Measurements from ENCODE around the gene CFAP251. TPM values are rescaled to one million over a fixed set of nuclear protein-coding genes. Genes with fewer than 3 reads are reported as not detected.

CFAP251 gene
- total RNA-seq, 4 donors from 2014 or later = 0.67 to 1.1 (median 0.95) TPM; not detected in 1

DNA sequence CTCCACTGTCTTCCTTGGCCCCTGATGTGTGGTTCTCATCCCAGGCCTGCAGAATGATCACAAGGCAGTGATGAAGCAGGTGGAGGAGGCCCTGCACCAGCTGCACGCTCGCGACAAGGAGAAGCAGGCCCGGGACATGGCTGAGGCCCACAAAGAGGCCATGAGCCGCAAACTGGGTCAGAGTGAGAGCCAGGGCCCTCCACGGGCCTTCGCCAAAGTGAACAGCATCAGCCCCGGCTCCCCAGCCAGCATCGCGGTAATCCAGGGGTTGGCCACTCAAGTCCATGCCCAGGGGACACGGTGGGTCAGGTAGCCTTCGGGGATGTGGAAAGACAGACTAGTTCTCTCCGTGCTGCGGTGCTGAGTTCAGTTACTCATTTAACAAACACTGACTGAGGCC, 18.8 kb upstream of the CFAP251 start:
- Histone ChIP-seq H3K36me3 (peaks cover 0 to 94% (median 0%) of the 10 kb centered on the region in 3 donors), H3K4me3 (no peak overlapping the region), H3K9me3 (no peaks in the 10 kb centered on the region), H3K4me1 (no peaks in the 10 kb centered on the region), H3K27ac (no peak overlapping the region), H3K27me3 (no peaks in the 10 kb centered on the region)
- no peak for DNase-seq
- TF ChIP-seq POLR2A (IDR thresholded peaks at IDR 0.05) = no peak
- TF ChIP-seq, protein P1, sequence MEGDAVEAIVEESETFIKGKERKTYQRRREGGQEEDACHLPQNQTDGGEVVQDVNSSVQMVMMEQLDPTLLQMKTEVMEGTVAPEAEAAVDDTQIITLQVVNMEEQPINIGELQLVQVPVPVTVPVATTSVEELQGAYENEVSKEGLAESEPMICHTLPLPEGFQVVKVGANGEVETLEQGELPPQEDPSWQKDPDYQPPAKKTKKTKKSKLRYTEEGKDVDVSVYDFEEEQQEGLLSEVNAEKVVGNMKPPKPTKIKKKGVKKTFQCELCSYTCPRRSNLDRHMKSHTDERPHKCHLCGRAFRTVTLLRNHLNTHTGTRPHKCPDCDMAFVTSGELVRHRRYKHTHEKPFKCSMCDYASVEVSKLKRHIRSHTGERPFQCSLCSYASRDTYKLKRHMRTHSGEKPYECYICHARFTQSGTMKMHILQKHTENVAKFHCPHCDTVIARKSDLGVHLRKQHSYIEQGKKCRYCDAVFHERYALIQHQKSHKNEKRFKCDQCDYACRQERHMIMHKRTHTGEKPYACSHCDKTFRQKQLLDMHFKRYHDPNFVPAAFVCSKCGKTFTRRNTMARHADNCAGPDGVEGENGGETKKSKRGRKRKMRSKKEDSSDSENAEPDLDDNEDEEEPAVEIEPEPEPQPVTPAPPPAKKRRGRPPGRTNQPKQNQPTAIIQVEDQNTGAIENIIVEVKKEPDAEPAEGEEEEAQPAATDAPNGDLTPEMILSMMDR (IDR thresholded peaks at IDR 0.05) = no peak

DNA sequence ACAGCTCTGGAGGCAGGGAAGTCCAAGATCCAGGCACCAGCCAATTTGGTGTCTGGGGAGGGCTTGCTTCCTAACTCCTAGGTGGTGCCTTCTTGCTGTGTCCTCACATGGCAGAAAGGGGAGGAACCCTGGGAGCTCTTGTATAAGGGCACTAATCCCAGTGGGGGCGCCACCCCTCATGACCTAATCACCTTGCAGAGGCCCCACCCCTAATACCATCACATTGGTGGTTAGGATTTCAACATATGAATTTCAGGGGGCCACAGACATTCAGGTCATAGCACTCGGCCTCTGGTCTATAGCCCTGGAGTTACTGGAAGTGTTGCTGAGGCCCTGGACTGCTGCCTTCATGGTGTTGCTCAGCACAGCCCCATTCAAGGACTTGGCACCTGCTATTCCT, 15.2 kb upstream of the CFAP251 start:
- DNase-seq = no peak
- no peaks in the 10 kb centered on the region for H3K4me1 ChIP-seq
- TF ChIP-seq, protein P1 (IDR thresholded peaks at IDR 0.05) = no peak
- no peak overlapping the region for H3K4me3 ChIP-seq
- H3K9me3 ChIP-seq = no peaks in the 10 kb centered on the region
- H3K27ac ChIP-seq = no peak overlapping the region
- peaks cover 0 to 94% (median 0%) of the 10 kb centered on the region in 3 donors for H3K36me3 ChIP-seq
- H3K27me3 ChIP-seq = no peaks in the 10 kb centered on the region

DNA sequence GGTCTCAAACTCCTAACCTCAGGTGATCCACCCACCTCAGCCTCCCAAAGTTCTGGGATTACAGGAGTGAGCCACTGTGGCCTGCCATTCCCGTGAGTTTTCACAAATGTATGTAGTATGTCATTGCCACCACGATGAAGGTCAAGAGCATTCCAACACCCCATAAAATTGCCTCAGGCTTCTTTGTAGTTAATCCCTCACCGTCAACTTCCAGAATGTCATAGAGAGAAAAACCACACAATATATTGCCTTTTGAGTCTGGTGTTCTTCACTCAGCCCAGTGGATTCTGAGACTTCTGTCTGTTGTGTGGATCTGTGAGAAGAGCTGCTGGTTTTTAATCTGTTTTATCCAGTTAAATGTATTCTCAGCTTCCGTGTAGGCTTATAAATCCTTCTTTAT, 12.6 kb upstream of the CFAP251 start:
- no peak overlapping the region for H3K4me3 ChIP-seq
- no peaks in the 10 kb centered on the region for H3K4me1 ChIP-seq
- DNase-seq = no peak
- H3K27me3 ChIP-seq = no peaks in the 10 kb centered on the region
- H3K9me3 ChIP-seq = no peaks in the 10 kb centered on the region
- H3K27ac ChIP-seq = no peak overlapping the region
- no peak for TF ChIP-seq POLR2A (IDR thresholded peaks at IDR 0.05)
- TF ChIP-seq, protein P1 (IDR thresholded peaks at IDR 0.05) = no peak
- H3K36me3 ChIP-seq = peaks cover 0 to 95% (median 0%) of the 10 kb centered on the region in 3 donors

DNA sequence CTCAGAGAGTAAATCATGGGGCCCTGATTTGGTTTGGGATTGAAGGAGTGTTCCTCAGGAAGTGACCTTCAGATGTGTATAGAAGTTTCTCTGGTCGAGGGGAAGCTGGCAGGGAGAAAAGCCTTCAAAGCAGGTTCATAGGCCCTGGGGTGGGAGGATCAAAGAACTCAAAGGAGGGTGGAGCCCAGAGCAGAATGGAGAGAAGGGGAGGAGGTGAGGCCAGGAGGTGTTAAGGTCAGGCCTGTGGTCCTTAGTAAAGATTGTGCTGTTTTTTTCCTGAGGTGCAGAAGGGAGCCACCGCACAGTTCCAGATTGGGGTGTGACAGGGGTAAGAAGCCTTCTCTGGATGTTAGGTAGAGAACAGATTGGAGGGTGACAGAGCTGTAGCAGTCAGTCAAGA, 9.7 kb upstream of the CFAP251 start:
- no peak for TF ChIP-seq POLR2A (IDR thresholded peaks at IDR 0.05)
- TF ChIP-seq, protein P1 (IDR thresholded peaks at IDR 0.05) = no peak
- H3K36me3 ChIP-seq = peaks cover 0 to 85% (median 0%) of the 10 kb centered on the region in 3 donors

DNA sequence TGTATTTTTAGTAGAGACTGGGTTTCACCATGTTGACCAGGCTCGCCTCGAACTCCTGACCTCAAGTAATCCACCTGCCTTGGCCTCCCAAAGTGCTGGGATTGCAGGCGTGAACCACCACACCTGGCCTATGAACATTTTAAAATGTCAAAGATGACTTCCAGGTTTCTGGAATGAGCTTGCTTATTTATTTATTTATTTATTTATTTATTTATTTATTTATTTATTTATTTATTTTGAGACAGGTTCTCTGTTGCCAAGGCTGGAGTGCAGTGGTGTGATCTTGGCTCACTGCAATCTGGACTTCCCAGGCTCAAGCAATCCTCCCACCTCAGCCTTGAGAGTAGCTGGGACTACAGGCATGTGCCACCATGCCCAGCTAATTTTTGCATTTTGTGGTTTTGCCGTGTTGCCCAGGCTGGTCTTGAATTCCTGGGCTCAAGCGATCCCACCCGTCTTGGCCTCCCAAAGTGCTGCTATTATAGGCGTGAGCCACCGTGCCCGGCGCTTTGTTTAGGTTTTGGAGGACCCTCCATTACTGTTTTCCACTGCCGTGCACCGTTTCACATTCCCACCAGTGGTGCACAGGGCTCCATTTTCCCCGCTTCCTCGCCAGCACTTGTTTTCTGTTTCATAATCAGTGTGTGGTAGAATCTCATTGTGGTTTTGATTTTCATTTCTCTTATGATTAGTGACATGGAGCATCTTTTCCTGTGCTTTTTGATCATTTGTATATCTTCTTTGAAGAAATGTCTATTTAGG, 6.4 kb upstream of the CFAP251 start:
- Histone ChIP-seq H3K4me3 (no peak overlapping the region), H3K36me3 (peaks cover 0 to 84% (median 0%) of the 10 kb centered on the region in 3 donors), H3K9me3 (no peaks in the 10 kb centered on the region), H3K27me3 (no peaks in the 10 kb centered on the region), H3K27ac (no peak overlapping the region), H3K4me1 (no peaks in the 10 kb centered on the region)
- TF ChIP-seq POLR2A (IDR thresholded peaks at IDR 0.05) = no peak
- TF ChIP-seq, protein P1 (IDR thresholded peaks at IDR 0.05) = no peak
- DNase-seq = no peak

More for the DNA sequence above, 9.7 kb upstream of the CFAP251 start:
- DNase-seq = no peak
- Histone ChIP-seq H3K4me1 (no peaks in the 10 kb centered on the region), H3K9me3 (no peaks in the 10 kb centered on the region), H3K4me3 (no peak overlapping the region), H3K27me3 (no peaks in the 10 kb centered on the region), H3K27ac (no peak overlapping the region)
